H4 (cell line): ENCODE results near the gene VTN. TPM values are rescaled to one million over a fixed set of nuclear protein-coding genes. Genes with fewer than 3 reads are reported as not detected.

ENCODE experiments used
- DNase-seq: peaks from one replicate; pipeline ENCODE4 v3.0.0-alpha.2; 2015; ENCODE audit warnings: low spot score
- total RNA-seq: library from RNA; depleted of rRNA; stranded (reverse); fragments of >200 nt; shearing (Covaris generic); gene quantifications from 2 replicates; pipeline ENCODE4 v1.2.3, GENCODE V29; 2014; rRNA removed

Gene VTN
- total RNA-seq, 1 experiment from 2014 or later, result not detected

- no peak for DNase-seq
Observed at GRCh38 chr17:28320215-28321061, 49.7 kb downstream of the VTN start.

GRCh38 chr17:28319598-28319935, 50.5 kb downstream of the VTN start:
- no peak for DNase-seq

GRCh38 chr17:28318759-28319597, 51.1 kb downstream of the VTN start, which contains the start of gene TMEM97:
Gene TMEM97, plus strand, starts transcription at chr17:28319200. Its CDS starts 40 bp downstream, at chr17:28319240.
- DNase-seq, result peak; percentile 97

GRCh38 chr17:28317966-28318758, 51.9 kb downstream of the VTN start:
- no peak for DNase-seq

Other genes with a start within 250 kb of the VTN start
- 44.6 and 54.0 TPM in 2 replicates for gene TMEM97, start 51.1 kb downstream of the VTN start, total RNA-seq
- gene IFT20, start 34.8 kb downstream of the VTN start, total RNA-seq, result 31.1 and 34.5 TPM in 2 replicates
- 25.1 and 26.3 TPM in 2 replicates for gene TNFAIP1, start 34.5 kb downstream of the VTN start, total RNA-seq
- gene POLDIP2, start 12.8 kb downstream of the VTN start, total RNA-seq, result 108 and 110 TPM in 2 replicates
- not detected in 2 replicates for gene SEBOX, start 5.1 kb downstream of the VTN start, total RNA-seq
- 8.7 and 11.2 TPM in 2 replicates for gene SARM1, start 1.4 kb upstream of the VTN start, total RNA-seq
- gene SLC46A1, start 35.9 kb upstream of the VTN start, total RNA-seq, result 4.7 and 4.9 TPM in 2 replicates
- not detected in 2 replicates for gene SLC13A2, start 103.3 kb upstream of the VTN start, total RNA-seq
- not detected in 2 replicates for gene FOXN1, start 136.0 kb upstream of the VTN start, total RNA-seq
- gene UNC119, start 182.3 kb upstream of the VTN start, total RNA-seq, result 39.0 and 39.7 TPM in 2 replicates
- gene PIGS, start 201.2 kb upstream of the VTN start, total RNA-seq, result 74.4 and 90.7 TPM in 2 replicates
- gene ALDOC, start 206.6 kb upstream of the VTN start, total RNA-seq, result 6.2 and 8.1 TPM in 2 replicates
- gene SPAG5, start 228.7 kb upstream of the VTN start, total RNA-seq, result 72.2 and 80.2 TPM in 2 replicates
- 2.2 and 2.9 TPM in 2 replicates for gene RSKR, start 243.9 kb upstream of the VTN start, total RNA-seq